Right atrium auricular region (tissue), 2 donors: Measurements from ENCODE around the gene CDH13. TPM values are rescaled to one million over a fixed set of nuclear protein-coding genes. Genes with fewer than 3 reads are reported as not detected.

ENCODE experiments used
- DNase-seq: peaks from one replicate; pipeline ENCODE4 v3.0.0-alpha.2; 2019; ENCODE audit warnings: low spot score
- H3K27ac ChIP-seq, 2 donors: fragments of 200-600 bp; sonication (generic); 1 replicate in 1 of 2; 2 replicates in 1 of 2; pipeline ENCODE4 v1.5.1; 2016 to 2019
- H3K27me3 ChIP-seq, 2 donors: fragments of 200-600 bp; sonication (generic); one replicate each; pipeline versions ENCODE4 v1.5.1 to v1.6.0; 2017 to 2019
- H3K36me3 ChIP-seq: fragments of 200-600 bp; sonication (generic); one replicate; pipeline ENCODE4 v1.5.1; 2016
- H3K4me1 ChIP-seq, 2 donors: fragments of 200-600 bp; sonication (generic); one replicate each; pipeline versions ENCODE4 v1.5.1 to v1.6.0; 2017 to 2019
- H3K4me3 ChIP-seq, 2 donors: fragments of 200-600 bp; sonication (generic); 1 replicate in 1 of 2; 2 replicates in 1 of 2; pipeline ENCODE4 v1.5.1; 2017 to 2019; ENCODE audit warnings: mild to moderate bottlenecking in 1 of 2, moderate library complexity in 1 of 2
- H3K9me3 ChIP-seq, 2 donors: fragments of 200-600 bp; sonication (generic); one replicate each; pipeline ENCODE4 v1.5.1; 2019
- CTCF ChIP-seq, 2 donors: fragments of 200-600 bp; sonication (generic); IDR thresholded peaks; one replicate each; pipeline ENCODE4 v1.5.1; 2019; ENCODE audit warnings: antibody characterized with exemption in 2 of 2
- total RNA-seq, 2 donors: library from RNA; depleted of rRNA; stranded (reverse); fragments of >200 nt; gene quantifications; one replicate each; pipeline ENCODE4 v1.1.0, GENCODE V29; 2016

The CDH13 gene
- total RNA-seq, 2 donors from 2014 or later, result 75.4 to 85.9 TPM

GRCh38 chr16:83722456-83723183 lies 1095.9 kb downstream of the CDH13 start:
- Histone ChIP-seq H3K36me3 (no peaks in the 10 kb centered on the region), H3K27ac (no peak overlapping the region), H3K27me3 (no peaks in the 10 kb centered on the region), H3K4me1 (no peaks in the 10 kb centered on the region), H3K9me3 (no peaks in the 10 kb centered on the region), H3K4me3 (no peak overlapping the region)
- DNase-seq, result no peak
- no peak for TF ChIP-seq CTCF (IDR thresholded peaks at IDR 0.05)

- TF ChIP-seq CTCF (IDR thresholded peaks at IDR 0.05), result no peak
- no peaks in the 10 kb centered on the region for H3K9me3 ChIP-seq
- no peak for DNase-seq
- H3K36me3 ChIP-seq, result no peaks in the 10 kb centered on the region
- H3K4me3 ChIP-seq, result no peak overlapping the region
- H3K4me1 ChIP-seq, result no peaks in the 10 kb centered on the region
- no peak overlapping the region for H3K27ac ChIP-seq
- no peaks in the 10 kb centered on the region for H3K27me3 ChIP-seq
These were observed 1096.5 kb downstream of the CDH13 start for GRCh38 chr16:83723244-83723643.

GRCh38 chr16:83723901-83724300 lies 1097.1 kb downstream of the CDH13 start:
- DNase-seq, result no peak
- Histone ChIP-seq H3K9me3 (no peaks in the 10 kb centered on the region), H3K4me3 (no peak overlapping the region), H3K36me3 (no peaks in the 10 kb centered on the region), H3K27me3 (no peaks in the 10 kb centered on the region), H3K4me1 (no peaks in the 10 kb centered on the region), H3K27ac (no peak overlapping the region)
- TF ChIP-seq CTCF (IDR thresholded peaks at IDR 0.05), result no peak

GRCh38 chr16:83724585-83724984 lies 1097.8 kb downstream of the CDH13 start:
- Histone ChIP-seq H3K27ac (no peak overlapping the region), H3K9me3 (no peaks in the 10 kb centered on the region), H3K4me3 (no peak overlapping the region), H3K27me3 (no peaks in the 10 kb centered on the region), H3K36me3 (no peaks in the 10 kb centered on the region), H3K4me1 (no peaks in the 10 kb centered on the region)
- DNase-seq, result no peak
- no peak for TF ChIP-seq CTCF (IDR thresholded peaks at IDR 0.05)

- Histone ChIP-seq H3K4me1 (no peaks in the 10 kb centered on the region), H3K9me3 (no peaks in the 10 kb centered on the region), H3K4me3 (no peak overlapping the region), H3K27ac (no peak overlapping the region), H3K27me3 (no peaks in the 10 kb centered on the region), H3K36me3 (no peaks in the 10 kb centered on the region)
- no peak for TF ChIP-seq CTCF (IDR thresholded peaks at IDR 0.05)
- no peak for DNase-seq
These were observed 1098.5 kb downstream of the CDH13 start for GRCh38 chr16:83725313-83725712.

- no peak for TF ChIP-seq CTCF (IDR thresholded peaks at IDR 0.05)
- Histone ChIP-seq H3K4me1 (no peaks in the 10 kb centered on the region), H3K4me3 (no peak overlapping the region), H3K27me3 (no peaks in the 10 kb centered on the region), H3K36me3 (no peaks in the 10 kb centered on the region), H3K27ac (no peak overlapping the region), H3K9me3 (no peaks in the 10 kb centered on the region)
- no peak for DNase-seq
These were observed 1100.2 kb downstream of the CDH13 start for GRCh38 chr16:83727018-83727417.
